RWPE1 (cell line): ENCODE data around the gene TBXA2R.

Experiments
- CTCF ChIA-PET: fragments of 350-600 bp; sonication (Branson Sonifier 250); formaldehyde crosslinking; extraction: SDS; loops from one replicate; lab custom pipeline; 2021; lab: Yijun Ruan, JAX
- POLR2A ChIA-PET: fragments of 400-600 bp; formaldehyde crosslinking; extraction: SDS; loops from one replicate; lab custom pipeline; 2020; ENCODE audit warnings: antibody characterized with exemption; ENCODE audit not compliant: low non-redundant PET; lab: Yijun Ruan, JAX
- DNase-seq: peaks from one replicate; pipeline ENCODE4 v3.0.0; 2012; ENCODE audit warnings: low spot score
- H3K27ac ChIP-seq: fragments of 450-650 bp; 2 replicates; pipeline ENCODE4 v1.5.1; 2017
- TF ChIP-seq, protein P1 (sequence below): fragments of 450-650 bp; conservative IDR thresholded peaks from 2 replicates; pipeline ENCODE4 v1.5.1; 2017; ENCODE audit warnings: low read depth, mild to moderate bottlenecking

TBXA2R gene

GRCh38 chr19:3617463-3617862 is 10.8 kb upstream of the TBXA2R start:
- peak overlapping the region; percentile 45 for H3K27ac ChIP-seq
- ChIA-PET POLR2A (no interaction called here), CTCF (no interaction called here)
- TF ChIP-seq, protein P1, sequence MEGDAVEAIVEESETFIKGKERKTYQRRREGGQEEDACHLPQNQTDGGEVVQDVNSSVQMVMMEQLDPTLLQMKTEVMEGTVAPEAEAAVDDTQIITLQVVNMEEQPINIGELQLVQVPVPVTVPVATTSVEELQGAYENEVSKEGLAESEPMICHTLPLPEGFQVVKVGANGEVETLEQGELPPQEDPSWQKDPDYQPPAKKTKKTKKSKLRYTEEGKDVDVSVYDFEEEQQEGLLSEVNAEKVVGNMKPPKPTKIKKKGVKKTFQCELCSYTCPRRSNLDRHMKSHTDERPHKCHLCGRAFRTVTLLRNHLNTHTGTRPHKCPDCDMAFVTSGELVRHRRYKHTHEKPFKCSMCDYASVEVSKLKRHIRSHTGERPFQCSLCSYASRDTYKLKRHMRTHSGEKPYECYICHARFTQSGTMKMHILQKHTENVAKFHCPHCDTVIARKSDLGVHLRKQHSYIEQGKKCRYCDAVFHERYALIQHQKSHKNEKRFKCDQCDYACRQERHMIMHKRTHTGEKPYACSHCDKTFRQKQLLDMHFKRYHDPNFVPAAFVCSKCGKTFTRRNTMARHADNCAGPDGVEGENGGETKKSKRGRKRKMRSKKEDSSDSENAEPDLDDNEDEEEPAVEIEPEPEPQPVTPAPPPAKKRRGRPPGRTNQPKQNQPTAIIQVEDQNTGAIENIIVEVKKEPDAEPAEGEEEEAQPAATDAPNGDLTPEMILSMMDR, result no peak
- no peak for DNase-seq

DNA sequence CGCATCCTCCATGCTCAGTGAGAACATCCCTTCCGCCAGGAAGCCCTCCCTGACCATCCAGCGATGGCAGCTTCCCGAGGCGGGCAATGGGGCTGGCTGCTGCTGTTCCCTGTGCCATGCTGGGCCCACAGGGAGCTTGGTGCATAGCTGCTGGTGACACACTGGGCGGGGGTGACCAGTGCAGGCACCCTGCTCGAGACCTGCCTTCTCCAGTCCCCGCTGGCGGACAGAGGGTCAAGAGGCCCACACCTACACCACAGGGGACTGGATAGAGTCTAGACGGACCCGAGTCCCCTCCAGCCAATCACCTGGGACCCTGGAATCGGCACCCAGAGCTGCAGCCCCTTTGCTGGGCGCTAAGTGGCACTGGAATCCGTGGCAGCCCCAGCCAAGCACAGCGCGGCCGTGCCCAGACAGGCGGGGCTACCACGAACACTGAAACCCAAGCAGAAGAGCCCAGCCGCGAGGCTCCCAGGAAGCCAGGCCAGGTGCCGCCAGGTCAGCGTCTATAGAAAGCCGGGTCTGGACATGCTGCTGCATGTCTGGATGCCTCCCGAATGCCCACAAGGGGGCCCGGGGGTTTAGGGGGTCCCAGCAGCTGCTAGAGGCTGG is 9.0 kb upstream of the TBXA2R start:
- H3K27ac ChIP-seq, result peak overlapping the region; percentile 45
- ChIA-PET CTCF (no interaction called here), POLR2A (no interaction called here)
- TF ChIP-seq, protein P1, result no peak
- DNase-seq, result no peak

GRCh38 chr19:3614858-3615505 is 8.3 kb upstream of the TBXA2R start:
- no peak for DNase-seq
- POLR2A ChIA-PET, result no interaction called here
- no peak overlapping the region for H3K27ac ChIP-seq
- TF ChIP-seq, protein P1, result no peak
- CTCF ChIA-PET, result no interaction called here

- POLR2A ChIA-PET, result no interaction called here
- DNase-seq, result no peak
- CTCF ChIA-PET, result no interaction called here
- TF ChIP-seq, protein P1, result no peak
- no peak overlapping the region for H3K27ac ChIP-seq
Measured at GRCh38 chr19:3613818-3614661, 7.4 kb upstream of the TBXA2R start.

DNA sequence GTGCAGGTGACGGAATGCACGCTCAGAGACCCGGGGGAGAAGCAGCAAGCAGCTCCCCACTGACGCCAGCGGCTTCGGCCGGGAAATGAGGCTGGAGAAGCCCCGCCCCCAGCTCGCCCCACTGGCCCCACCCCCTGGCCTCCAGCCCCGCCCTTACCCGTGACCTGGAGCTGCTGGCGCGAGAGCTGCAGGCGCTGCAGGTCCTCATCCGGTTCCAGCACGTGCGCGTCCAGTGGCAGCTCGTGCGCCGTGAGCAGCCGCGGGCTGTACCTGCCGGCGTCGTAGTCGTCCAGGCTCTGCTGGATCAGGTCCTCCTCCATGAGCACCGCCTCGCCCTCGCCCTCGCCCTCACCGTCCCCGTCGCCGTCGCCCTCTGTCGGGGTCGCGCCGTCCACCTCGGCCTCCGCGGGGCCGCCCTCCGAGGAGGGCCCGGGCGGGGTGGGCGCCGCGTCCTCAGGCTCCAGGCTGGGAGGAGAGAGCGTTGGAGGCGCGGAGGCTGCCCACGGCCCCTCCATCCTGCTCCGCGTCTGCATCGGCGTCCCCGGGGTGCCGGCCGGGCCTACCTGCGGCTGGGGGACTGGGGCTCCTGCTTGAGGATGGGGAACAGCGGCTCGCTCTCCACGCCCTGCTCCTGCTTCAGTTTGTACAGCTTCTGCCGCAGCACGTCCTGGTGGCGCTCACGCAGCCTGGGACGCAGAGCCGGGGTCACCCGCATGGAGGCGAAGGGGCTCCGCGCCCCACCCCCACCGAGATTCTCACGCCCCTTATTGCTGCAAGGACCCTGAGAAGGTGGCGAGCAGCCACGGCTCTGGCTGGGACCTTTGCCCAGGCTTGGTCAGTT is 6.4 kb upstream of the TBXA2R start:
- CTCF ChIA-PET, result no interaction called here
- no peak for DNase-seq
- POLR2A ChIA-PET, result no interaction called here
- TF ChIP-seq, protein P1, result no peak
- no peak overlapping the region for H3K27ac ChIP-seq

DNA sequence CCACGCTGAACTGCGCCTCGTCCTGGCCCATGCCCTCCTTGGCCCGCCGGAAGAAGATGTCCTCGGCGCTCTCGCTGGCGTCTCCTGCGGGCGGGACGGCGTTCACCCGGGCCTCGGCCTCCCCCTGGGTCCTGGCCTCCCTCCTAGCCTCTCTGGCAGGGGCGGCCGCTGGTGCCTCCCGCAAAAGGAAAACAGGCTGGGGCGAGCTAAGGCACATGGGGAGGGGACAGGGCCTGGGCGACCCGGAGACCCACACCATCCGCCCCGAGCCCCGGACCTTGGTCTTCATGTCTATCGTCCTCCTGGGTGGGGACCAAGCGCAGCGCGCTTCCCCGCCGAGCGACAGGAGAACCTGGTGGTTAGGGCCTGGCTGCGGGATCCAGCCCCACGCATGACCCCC is 5.7 kb upstream of the TBXA2R start:
- CTCF ChIA-PET, result no interaction called here
- no peak overlapping the region for H3K27ac ChIP-seq

More for the DNA sequence above, 5.7 kb upstream of the TBXA2R start:
- POLR2A ChIA-PET, result no interaction called here
- TF ChIP-seq, protein P1, result no peak
- DNase-seq, result no peak
